HCT116 (cell line): Measurements from ENCODE around the gene RAP2B. TPM values are rescaled to one million over a fixed set of nuclear protein-coding genes. Genes with fewer than 3 reads are reported as not detected.

Experiments used
- ATAC-seq: fragments of 200-7000 bp; cut with Tn5 transposase; 2 replicates; pipeline ENCODE4 v1.9.1; 2020; ENCODE audit warnings: mild to moderate bottlenecking, moderate library complexity
- BruUV-seq: library from RNA; stranded (reverse); fragments of 400-500 nt; replicated peaks from 2 replicates; lab custom pipeline; 2021; lab: Mats Ljungman, UMichigan
- CTCF ChIA-PET: fragments of 300-600 bp; sonication (Branson Sonifier 250); formaldehyde crosslinking; loops from one replicate; lab custom pipeline; 2021; ENCODE audit warnings: antibody characterized with exemption; lab: Charles Lee
- POLR2A ChIA-PET: fragments of 300-600, 350-600 bp; sonication (Branson Sonifier 250); formaldehyde crosslinking; loops from one replicate; lab custom pipeline; 2021; ENCODE audit warnings: antibody characterized with exemption; lab: Charles Lee
- RAD21 ChIA-PET, 2 experiments: fragments of 300-600 bp; sonication (Branson Sonifier 250); formaldehyde crosslinking; loops; one replicate each; lab custom pipeline; 2023; ENCODE audit warnings: low total read pairs in 2 of 2; ENCODE audit not compliant: uncharacterized antibody in 2 of 2, unreplicated experiment in 2 of 2, low non-redundant PET in 1 of 2; lab: Charles Lee
- DNase-seq: peaks from one replicate; pipeline ENCODE4 v3.0.0-alpha.2; 2010; ENCODE audit warnings: low read depth, low spot score
- H2AFZ ChIP-seq: fragments of 200-600 bp; shearing (Covaris generic), sonication (generic); 2 replicates; pipeline ENCODE4 v1.6.1; 2017; ENCODE audit warnings: low read depth, mixed run types, mixed read lengths, antibody characterized with exemption, low read length; ENCODE audit not compliant: poor library complexity, severe bottlenecking
- H3K27ac ChIP-seq: 2 replicates; pipeline ENCODE4 v1.5.1; 2012; ENCODE audit warnings: low read depth, low read length
- H3K27me3 ChIP-seq: fragments of 200-600 bp; sonication (generic); 2 replicates; pipeline ENCODE4 v1.6.1; 2016; ENCODE audit warnings: mixed run types, low read length, mixed read lengths; ENCODE audit not compliant: insufficient read depth
- H3K36me3 ChIP-seq, 2 experiments: fragments of 200-500 bp in 1 of 2; fragments of 200-600 bp in 1 of 2; sonication (Bioruptor generic) in 1 of 2; sonication (generic) in 1 of 2; 2 replicates each; pipeline versions ENCODE4 v1.5.1 to v1.6.1; 2014 to 2016; ENCODE audit warnings: low read length in 2 of 2, inconsistent platforms in 1 of 2, mixed read lengths in 1 of 2, mixed run types in 1 of 2; ENCODE audit not compliant: insufficient read depth in 2 of 2, control insufficient read depth in 1 of 2
- H3K4me1 ChIP-seq, 2 experiments: fragments of 200-600 bp in 1 of 2; sonication (generic) in 1 of 2; 2 replicates each; pipeline versions ENCODE4 v1.5.1 to v1.6.1; 2012 to 2017; ENCODE audit warnings: low read length in 2 of 2, inconsistent platforms in 1 of 2, mild to moderate bottlenecking in 1 of 2, mixed read lengths in 1 of 2, mixed run types in 1 of 2, moderate library complexity in 1 of 2; ENCODE audit not compliant: insufficient read depth in 2 of 2, control insufficient read depth in 1 of 2
- H3K4me2 ChIP-seq: fragments of 200-600 bp; sonication (generic); 2 replicates; pipeline ENCODE4 v1.6.1; 2017; ENCODE audit warnings: mixed run types, low read length, mixed read lengths
- H3K4me3 ChIP-seq, 2 experiments: fragments of 200-600 bp in 1 of 2; sonication (generic) in 1 of 2; replicated peaks in 1 of 2; 2 replicates each; pipeline ENCODE4 v1.5.1; 2011 to 2016; ENCODE audit warnings: low read length in 2 of 2, control low read depth in 1 of 2, low read depth in 1 of 2, mild to moderate bottlenecking in 1 of 2, mixed read lengths in 1 of 2, mixed run types in 1 of 2
- H3K79me2 ChIP-seq: fragments of 200-600 bp; sonication (generic); 2 replicates; pipeline ENCODE4 v1.6.1; 2017; ENCODE audit warnings: mild to moderate bottlenecking, mixed run types, low read length, moderate library complexity, mixed read lengths; ENCODE audit not compliant: insufficient read depth
- H3K9ac ChIP-seq: fragments of 200-600 bp; sonication (generic); 2 replicates; pipeline ENCODE4 v1.6.1; 2016; ENCODE audit warnings: low read length, mixed read lengths
- H3K9me2 ChIP-seq: fragments of 200-600 bp; sonication (generic), shearing (Covaris generic); 2 replicates; pipeline ENCODE4 v1.6.1; 2017; ENCODE audit warnings: mixed run types, mild to moderate bottlenecking, moderate library complexity; ENCODE audit not compliant: insufficient read depth
- H3K9me3 ChIP-seq, 2 experiments: fragments of 200-500 bp in 1 of 2; fragments of 200-600 bp in 1 of 2; sonication (Bioruptor generic) in 1 of 2; sonication (generic) in 1 of 2; 2 replicates each; pipeline ENCODE4 v1.6.1; 2014 to 2017; ENCODE audit warnings: low read length in 2 of 2, mixed read lengths in 2 of 2, inconsistent platforms in 1 of 2, low read depth in 1 of 2, mild to moderate bottlenecking in 1 of 2, mixed run types in 1 of 2, moderate library complexity in 1 of 2; ENCODE audit not compliant: control insufficient read depth in 1 of 2, insufficient read depth in 1 of 2
- H4K20me1 ChIP-seq: fragments of 200-600 bp; sonication (generic), shearing (Covaris generic); 2 replicates; pipeline ENCODE4 v1.6.1; 2017; ENCODE audit warnings: mixed run types, mild to moderate bottlenecking, moderate library complexity; ENCODE audit not compliant: insufficient read depth
- JUND ChIP-seq: IDR thresholded peaks from 2 replicates; pipeline ENCODE4 v1.6.1; 2012
- POLR2AphosphoS5 ChIP-seq: IDR thresholded peaks from 2 replicates; pipeline ENCODE4 v1.6.1; 2011; ENCODE audit warnings: mild to moderate bottlenecking, low read depth, low read length, moderate library complexity
- SP1 ChIP-seq: IDR thresholded peaks from 2 replicates; pipeline ENCODE4 v1.6.1; 2012; ENCODE audit warnings: low read depth
- ZFX ChIP-seq: fragments of 450-650 bp; IDR thresholded peaks from 2 replicates; pipeline ENCODE4 v1.6.1; 2017
- ZNF274 ChIP-seq: fragments of 200-500 bp; sonication (Bioruptor generic); IDR thresholded peaks from 2 replicates; pipeline ENCODE4 v1.6.1; 2014; ENCODE audit warnings: mild to moderate bottlenecking, low read depth, low read length, inconsistent platforms
- intact Hi-C: fragments of 100-400 bp; cut with micrococcal nuclease; formaldehyde crosslinking; loops from 2 replicates; pipeline ENCODE4 v1.10.0; 2022
- total RNA-seq: library from RNA; stranded (reverse); gene quantifications from one replicate; pipeline ENCODE4 v1.2.1, GENCODE V29; 2021; ENCODE audit not compliant: unreplicated experiment

RAP2B gene
- total RNA-seq, 1 experiment from 2014 or later = 24.2 TPM

DNA sequence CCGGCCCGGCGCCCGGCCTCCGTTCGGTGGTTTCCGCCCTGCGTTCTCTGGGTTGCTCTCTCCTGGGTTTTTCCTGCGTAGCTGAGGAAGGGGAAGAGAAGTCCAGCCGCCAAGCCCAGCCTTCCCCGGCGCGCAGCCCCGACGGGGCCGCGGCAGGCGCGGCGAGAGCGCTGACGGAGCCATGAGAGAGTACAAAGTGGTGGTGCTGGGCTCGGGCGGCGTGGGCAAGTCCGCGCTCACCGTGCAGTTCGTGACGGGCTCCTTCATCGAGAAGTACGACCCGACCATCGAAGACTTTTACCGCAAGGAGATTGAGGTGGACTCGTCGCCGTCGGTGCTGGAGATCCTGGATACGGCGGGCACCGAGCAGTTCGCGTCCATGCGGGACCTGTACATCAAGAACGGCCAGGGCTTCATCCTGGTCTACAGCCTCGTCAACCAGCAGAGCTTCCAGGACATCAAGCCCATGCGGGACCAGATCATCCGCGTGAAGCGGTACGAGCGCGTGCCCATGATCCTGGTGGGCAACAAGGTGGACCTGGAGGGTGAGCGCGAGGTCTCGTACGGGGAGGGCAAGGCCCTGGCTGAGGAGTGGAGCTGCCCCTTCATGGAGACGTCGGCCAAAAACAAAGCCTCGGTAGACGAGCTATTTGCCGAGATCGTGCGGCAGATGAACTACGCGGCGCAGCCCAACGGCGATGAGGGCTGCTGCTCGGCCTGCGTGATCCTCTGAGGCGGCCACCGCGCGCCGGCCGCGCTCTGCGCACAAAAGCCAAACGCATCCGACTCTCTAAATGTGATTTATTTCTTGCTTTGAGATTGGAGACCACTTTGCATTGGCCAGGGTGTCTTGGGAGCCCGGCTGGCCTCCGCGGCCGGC lies 727 bp downstream of the RAP2B start:
- no TSS peak for BruUV-seq
- ATAC-seq = peak; percentile 2; the same call in 1 of the 2 replicates
- TF ChIP-seq ZNF274 (no peak), POLR2AphosphoS5 (peak; percentile 22; the same call in 1 of the 2 replicates), ZFX (peak; percentile 44; the same call in 1 of the 2 replicates), JUND (no peak)
- TF ChIP-seq, all 23 proteins: peak for 2

DNA sequence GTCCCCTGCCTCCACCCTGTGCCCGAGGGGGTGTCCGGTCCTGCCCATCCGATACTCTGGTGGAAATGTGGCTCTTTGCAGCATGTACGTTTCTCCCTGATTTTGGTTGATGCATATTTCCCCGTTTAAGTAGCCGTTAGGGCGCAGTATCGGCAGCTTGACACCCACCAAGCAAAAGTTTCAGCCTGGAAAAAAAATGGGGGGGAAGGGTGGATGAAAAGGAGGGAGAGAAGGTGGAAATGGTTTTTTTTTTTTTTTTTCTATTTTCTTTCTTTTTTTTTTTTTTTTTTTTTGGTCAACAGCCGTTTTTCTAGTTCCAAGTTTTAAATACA lies 1.3 kb downstream of the RAP2B start:
- BruUV-seq = no TSS peak
- Histone ChIP-seq H2AFZ (no peak overlapping the region), H3K36me3 (no peaks in the 10 kb centered on the region), H3K79me2 (peaks cover 51% of the 10 kb centered on the region), H3K4me1 (peaks cover 20 to 46% of the 10 kb centered on the region in 2 experiments), H3K27me3 (no peaks in the 10 kb centered on the region), H4K20me1 (peaks cover 21% of the 10 kb centered on the region), H3K4me2 (peak overlapping the region; percentile 99), H3K4me3 (peak overlapping the region; percentile 79 to 82), H3K9me3 (no peaks in the 10 kb centered on the region), H3K27ac (peak overlapping the region; percentile 77), H3K9ac (peak overlapping the region; percentile 90), H3K9me2 (no peaks in the 10 kb centered on the region; the same call in 1 of the 2 replicates)
- ATAC-seq (no peak), DNase-seq (no peak)
- TF ChIP-seq SP1 = no peak
- TF ChIP-seq POLR2AphosphoS5 = 0 out of 2 replicates have a peak, but pooled peaks have one; percentile 0
- ChIA-PET POLR2A (interaction anchor here (0.7 to 3.7 kb wide), 4 partner anchors 22 to 254 kb away, joined by 3 to 37 read pairs (median 15); no protein-coding TSS in a partner anchor), CTCF (interaction anchor here (1.7 to 1.8 kb wide), 2 partner anchors 11 to 120 kb away, joined by 4 to 5 read pairs; no protein-coding TSS in a partner anchor), RAD21 (no interaction called here)
- intact Hi-C loops = loop anchor here (5.0 to 10.0 kb wide), 2 partner anchors 129 to 601 kb away; no protein-coding TSS in a partner anchor

More for the DNA sequence above, 727 bp downstream of the RAP2B start:
- no peaks in the 10 kb centered on the region for H3K27me3 ChIP-seq
- peak overlapping the region; percentile 77 for H3K27ac ChIP-seq
- H3K9me2 ChIP-seq = no peaks in the 10 kb centered on the region; the same call in 1 of the 2 replicates
- no peak for DNase-seq
- peaks cover 51% of the 10 kb centered on the region for H3K79me2 ChIP-seq
- peak overlapping the region; percentile 90 for H3K9ac ChIP-seq
- H3K9me3 ChIP-seq = no peaks in the 10 kb centered on the region
- peaks cover 21% of the 10 kb centered on the region for H4K20me1 ChIP-seq
- no peak overlapping the region for H2AFZ ChIP-seq
- RAD21 ChIA-PET = no interaction called here
- H3K4me1 ChIP-seq = peaks cover 20 to 46% of the 10 kb centered on the region in 2 experiments
- CTCF ChIA-PET = interaction anchor here (1.8 kb wide), 1 partner anchor 11 kb away, joined by 4 read pairs; no protein-coding TSS in a partner anchor
- H3K4me2 ChIP-seq = peak overlapping the region; percentile 99
- POLR2A ChIA-PET = interaction anchor here (0.7 to 3.7 kb wide), 3 partner anchors 21 to 255 kb away, joined by 7 to 37 read pairs (median 23); no protein-coding TSS in a partner anchor
- no peaks in the 10 kb centered on the region for H3K36me3 ChIP-seq
- intact Hi-C loops = loop anchor here (1.0 to 10.0 kb wide), 4 partner anchors 111 to 602 kb away; no protein-coding TSS in a partner anchor
- H3K4me3 ChIP-seq = peak overlapping the region; percentile 79 to 82
